Hematopoietic multipotent progenitor cell (in vitro differentiated cells): ENCODE measurements around the gene MT1X. TPM values are rescaled to one million over a fixed set of nuclear protein-coding genes. Genes with fewer than 3 reads are reported as not detected.

Source experiments
- total RNA-seq: library from RNA; depleted of rRNA; stranded (reverse); fragments of >200 nt; gene quantifications from one replicate; pipeline ENCODE4 v1.2.3, GENCODE V29; 2012

Gene MT1X
- total RNA-seq, 1 donor: 54.1 TPM

Other genes with a start within 250 kb of the MT1X start
- 34.5 TPM for gene NUDT21, start 231.1 kb upstream of the MT1X start, total RNA-seq
- 15.6 TPM for gene OGFOD1, start 230.9 kb upstream of the MT1X start, total RNA-seq
- 35.0 TPM for gene BBS2, start 162.4 kb upstream of the MT1X start, total RNA-seq
- gene MT4, start 117.4 kb upstream of the MT1X start, total RNA-seq: not detected
- gene MT3, start 92.9 kb upstream of the MT1X start, total RNA-seq: not detected
- 21.8 TPM for gene MT2A, start 73.9 kb upstream of the MT1X start, total RNA-seq
- 6.5 TPM for gene MT1E, start 56.7 kb upstream of the MT1X start, total RNA-seq
- gene MT1M, start 49.8 kb upstream of the MT1X start, total RNA-seq: not detected
- not detected for gene MT1A, start 43.8 kb upstream of the MT1X start, total RNA-seq
- not detected for gene MT1B, start 30.6 kb upstream of the MT1X start, total RNA-seq
- 4.6 TPM for gene MT1F, start 24.5 kb upstream of the MT1X start, total RNA-seq
- 5.9 TPM for gene MT1G, start 14.4 kb upstream of the MT1X start, total RNA-seq
- gene MT1H, start 12.7 kb upstream of the MT1X start, total RNA-seq: not detected
- 59.8 TPM for gene NUP93, start 47.7 kb downstream of the MT1X start, total RNA-seq
- gene SLC12A3, start 182.7 kb downstream of the MT1X start, total RNA-seq: not detected
- gene HERPUD1, start 249.7 kb downstream of the MT1X start, total RNA-seq: 52.2 TPM